ENCODE measurements around the gene LIMA1. TPM values are rescaled to one million over a fixed set of nuclear protein-coding genes. Genes with fewer than 3 reads are reported as not detected.
A peak's percentile ranks its signal among the peaks of the same experiment; 100 is the strongest.

The LIMA1 gene
- total and polyA plus RNA-seq, 2 of the 4 experiments (the other 2 are of a cell fraction): 126 to 163 TPM

DNA sequence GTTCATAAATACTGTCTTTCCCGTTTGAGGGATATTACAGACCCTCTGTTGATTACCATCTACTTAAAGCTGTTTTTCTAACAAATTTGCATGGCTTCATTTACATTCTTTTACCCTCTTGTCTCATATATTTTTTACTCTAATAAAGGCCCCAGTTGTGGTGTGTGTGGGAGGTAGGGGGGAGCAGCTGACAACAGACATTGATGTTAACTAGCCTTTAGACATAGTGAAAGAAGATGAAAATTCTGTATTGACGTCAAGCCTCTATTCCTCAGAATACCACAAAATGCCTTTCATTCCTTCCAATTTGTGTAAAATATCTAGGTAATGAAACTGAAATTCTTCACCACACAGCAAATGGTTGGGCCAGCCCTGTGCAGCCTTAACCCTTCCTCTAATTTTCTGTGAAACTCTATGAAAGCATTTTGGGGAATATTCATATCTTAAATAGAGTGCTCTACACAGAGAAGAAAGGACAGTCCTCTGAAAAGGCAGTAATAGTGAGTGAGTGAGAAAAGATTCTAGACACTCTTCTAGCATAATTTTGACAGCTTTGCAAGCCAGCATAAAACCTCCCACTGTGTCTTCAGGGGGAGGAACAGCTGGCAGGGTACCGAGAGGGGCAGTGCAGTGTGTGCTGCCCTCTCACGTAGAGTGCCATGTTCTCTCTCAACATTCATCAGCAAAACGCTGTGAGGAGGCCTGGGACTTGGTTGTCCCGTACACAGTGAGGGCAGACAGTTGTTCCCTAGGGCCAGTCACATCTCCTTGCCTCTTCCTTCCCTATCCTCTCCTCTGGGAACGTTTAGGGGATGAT, 96.0 kb downstream of the LIMA1 start:
- Histone ChIP-seq H3K56ac (ENCODE audit: extremely low read depth, insufficient read depth, low read length) (peak overlapping the region; percentile 96), H2AK5ac (ENCODE audit: low read depth, low read length) (peak overlapping the region; percentile 100), H3K14ac (replicated peaks; ENCODE audit: low read depth, low read length) (peak overlapping the region; percentile 100), H3K9me3 (ENCODE audit: control insufficient read depth, insufficient read depth, low read length) (no peaks in the 10 kb centered on the region), H3K18ac (ENCODE audit: low read depth, low read length) (peak overlapping the region; percentile 96), H3K23ac (ENCODE audit: low read depth, low read length) (peak overlapping the region; percentile 100), H3K79me1 (ENCODE audit: low read depth in 1 of 2, low read length in 2 of 2) (peaks cover 33 to 64% of the 10 kb centered on the region in 2 experiments), H2BK15ac (ENCODE audit: low read depth, low read length) (peak overlapping the region; percentile 99), H3K9me1 (ENCODE audit: insufficient read depth, low read length) (peaks cover 25% of the 10 kb centered on the region), H4K5ac (ENCODE audit: low read depth, low read length) (peak overlapping the region; percentile 83), H2AFZ (replicated peaks; ENCODE audit: low read length, poor library complexity) (peak overlapping the region; percentile 74), H2BK20ac (ENCODE audit: low read depth, low read length) (peak overlapping the region; percentile 99), H3K4ac (ENCODE audit: low read depth, low read length) (peak overlapping the region; percentile 100), H3K4me1 (ENCODE audit: control insufficient read depth, insufficient read depth, low read length) (peaks cover 30% of the 10 kb centered on the region), H2AK9ac (replicated peaks; ENCODE audit: low read depth, low read length, poor library complexity) (peak overlapping the region; percentile 96), H3K27me3 (ENCODE audit: control insufficient read depth, insufficient read depth, low read length) (no peaks in the 10 kb centered on the region), H3K4me2 (ENCODE audit: low read depth, low read length) (peak overlapping the region; percentile 38), H2BK5ac (ENCODE audit: low read depth, low read length, poor library complexity, severe bottlenecking) (peak overlapping the region; percentile 100), H3K36me3 (ENCODE audit: control insufficient read depth, insufficient read depth, low read length) (peaks cover 38% of the 10 kb centered on the region), H3K27ac (ENCODE audit: insufficient read depth, low read length) (peak overlapping the region; percentile 97), H3K4me3 (ENCODE audit: insufficient read depth, low read depth, low read length) (no peak overlapping the region), H3K9ac (ENCODE audit: low read depth, low read length) (peak overlapping the region; percentile 75), H2BK120ac (ENCODE audit: low read depth, low read length) (peak overlapping the region; percentile 100), H4K91ac (ENCODE audit: insufficient read depth, low read depth, low read length) (peak overlapping the region; percentile 100), H4K20me1 (ENCODE audit: insufficient read depth, low read length) (0 out of 2 replicates have a peak, but pooled peaks cover 4% of the 10 kb centered on the region), H4K8ac (ENCODE audit: low read depth in 2 of 2, low read length in 2 of 2) (peak overlapping the region; percentile 97 to 98)
- ChIA-PET POLR2A (ENCODE audit: unreplicated experiment) (interaction anchor here (1.9 kb wide), 1 partner anchor 34 kb away, joined by 6 read pairs; no protein-coding TSS in a partner anchor), CTCF (interaction anchor here (1.2 to 1.5 kb wide), 2 partner anchors 34 to 127 kb away, joined by 3 to 4 read pairs; no protein-coding TSS in a partner anchor)
- WGBS, 2 experiments (ENCODE audit: extremely low coverage in 2 of 2, insufficient read length in 1 of 2): 60% methylated on average over 1 of the region's 7 CpGs; no CpG with 5 or more reads in 1 of the 2 experiments
- no TSS peak for BruUV-seq (replicated peaks)
- ATAC-seq (ENCODE audit: low read depth) (peak; percentile 79), DNase-seq (peak; percentile 94)
- in situ Hi-C loops (cut with MboI; ENCODE audit: low sequenced_read_pairs) (no loop called here), dilution Hi-C loops (cut with HindIII; ENCODE audit: low sequenced_read_pairs, unreplicated experiment) (no loop called here), intact Hi-C loops (cut with micrococcal nuclease) (loop anchor here (1.0 kb wide), 1 partner anchor 127 kb away; no protein-coding TSS in a partner anchor)
- TF ChIP-seq POLR2A (IDR thresholded peaks at IDR 0.05; ENCODE audit: low read depth, low read length) (peak; percentile 37; the same call in 1 of the 2 replicates), MXI1 (IDR thresholded peaks at IDR 0.05; ENCODE audit: borderline replicate concordance, low read depth, low read length) (no peak)

Data from IMR-90 (cell line).